Spleen (tissue), 7 donors: ENCODE results near the gene SMYD2.

Source experiments
- CTCF ChIP-seq, 11 experiments: fragments of 200-600 bp in 7 of 11; fragments of 450-650 bp in 4 of 11; sonication (generic) in 4 of 11; IDR thresholded peaks in 8 of 11; conservative IDR thresholded peaks in 3 of 11; 1 replicate in 7 of 11; 2 replicates in 4 of 11; pipeline versions ENCODE4 v1.4.0 to v1.8.0; 2016 to 2021; ENCODE audit warnings: antibody characterized with exemption in 11 of 11, inconsistent platforms in 4 of 11, mild to moderate bottlenecking in 1 of 11
- POLR2AphosphoS5 ChIP-seq, 3 donors: sonication (generic); formaldehyde crosslinking; IDR thresholded peaks; one replicate each; pipeline ENCODE4 v1.5.1; 2017; ENCODE audit warnings: antibody characterized with exemption in 3 of 3
- donor health status: DM: no; HTN: no; CAD: no; lungs with moderate emphysema.
- donor health status: DM: no; HTN: no; CAD: no.
- donor health status: DM: no; HTN: no; CAD: no.

DNA sequence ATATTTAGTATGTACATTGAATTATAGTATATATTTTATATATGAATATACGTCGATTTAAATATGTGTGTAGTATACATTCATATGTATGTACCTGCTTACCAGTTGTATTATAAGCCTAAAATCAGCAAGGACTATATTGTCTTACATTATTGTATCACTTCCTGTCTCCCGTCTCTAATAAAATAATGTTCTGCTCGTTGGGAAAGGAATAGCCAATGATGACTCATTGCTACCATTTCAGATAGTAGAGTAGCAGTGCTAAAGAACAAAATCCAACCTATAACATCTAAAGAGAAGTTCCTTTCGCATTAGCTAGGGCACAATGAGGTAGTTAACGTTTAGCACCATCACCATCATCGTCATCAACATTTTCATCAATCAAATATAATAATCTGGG, 39.9 kb upstream of the SMYD2 start:
- TF ChIP-seq CTCF (IDR thresholded peaks at IDR 0.05 in 8 of 11, conservative IDR thresholded peaks at IDR 0.05 in 3 of 11), result no peak
- TF ChIP-seq POLR2AphosphoS5 (IDR thresholded peaks at IDR 0.05), result no peak
